GM12878 (cell line): ENCODE results near the gene CNTD1. TPM values are rescaled to one million over a fixed set of nuclear protein-coding genes. Genes with fewer than 3 reads are reported as not detected.

ENCODE experiments used
- BRCA1 ChIP-seq: IDR thresholded peaks from 2 replicates; pipeline ENCODE4 v1.6.1; 2011; ENCODE audit warnings: low read depth, low read length, improper control_type of control experiment
- CBFB ChIP-seq: IDR thresholded peaks from 2 replicates; pipeline ENCODE4 v1.6.1; 2016; ENCODE audit warnings: antibody characterized with exemption, low read depth
- CREM ChIP-seq: IDR thresholded peaks from 2 replicates; pipeline ENCODE4 v1.6.1; 2014; ENCODE audit warnings: antibody characterized with exemption, low read depth
- E2F8 ChIP-seq: fragments of 450-650 bp; IDR thresholded peaks from 2 replicates; pipeline ENCODE4 v1.6.1; 2018; ENCODE audit warnings: mild to moderate bottlenecking, low read depth, moderate library complexity; ENCODE audit not compliant: partially characterized antibody
- ELK1 ChIP-seq: IDR thresholded peaks from 2 replicates; pipeline ENCODE4 v1.6.1; 2012; ENCODE audit warnings: low read depth, low read length, improper control_type of control experiment
- FOXK2 ChIP-seq: fragments of 450-650 bp; IDR thresholded peaks from 2 replicates; pipeline ENCODE4 v1.6.1; 2017; ENCODE audit warnings: mild to moderate bottlenecking, moderate library complexity
- HDGF ChIP-seq: fragments of 450-650 bp; IDR thresholded peaks from 2 replicates; pipeline ENCODE4 v1.6.1; 2016; ENCODE audit warnings: antibody characterized with exemption
- IKZF1 ChIP-seq: fragments of 450-650 bp; conservative IDR thresholded peaks from 2 replicates; pipeline ENCODE4 v1.6.1; 2017; ENCODE audit warnings: antibody characterized with exemption, mild to moderate bottlenecking
- IRF3 ChIP-seq: fragments of 450-650 bp; IDR thresholded peaks from 2 replicates; pipeline ENCODE4 v1.6.1; 2014; ENCODE audit warnings: mild to moderate bottlenecking
- IRF4 ChIP-seq: IDR thresholded peaks from 2 replicates; pipeline ENCODE4 v1.6.1; 2011; ENCODE audit warnings: low read depth, low read length
- IRF5 ChIP-seq: fragments of 450-650 bp; IDR thresholded peaks from 2 replicates; pipeline ENCODE4 v1.6.1; 2017; ENCODE audit warnings: borderline replicate concordance
- RB1 ChIP-seq: fragments of 450-650 bp; formaldehyde crosslinking; IDR thresholded peaks from 2 replicates; pipeline ENCODE4 v1.6.1; 2017; ENCODE audit warnings: mild to moderate bottlenecking, borderline replicate concordance
- SREBF2 ChIP-seq: IDR thresholded peaks from 2 replicates; pipeline ENCODE4 v1.6.1; 2012; ENCODE audit warnings: mild to moderate bottlenecking, low read length
- TAF1 ChIP-seq: IDR thresholded peaks from 2 replicates; pipeline ENCODE4 v1.6.1; 2011; ENCODE audit warnings: mild to moderate bottlenecking, low read depth, low read length, borderline replicate concordance
- TCF12 ChIP-seq: IDR thresholded peaks from 2 replicates; pipeline ENCODE4 v1.6.1; 2011; ENCODE audit warnings: low read depth, mild to moderate bottlenecking, low read length
- ZBTB40 ChIP-seq: fragments of 450-650 bp; IDR thresholded peaks from 2 replicates; pipeline ENCODE4 v1.6.1; 2016; ENCODE audit warnings: mild to moderate bottlenecking, moderate library complexity, borderline replicate concordance
- ZNF274 ChIP-seq: IDR thresholded peaks from one replicate; pipeline ENCODE4 v1.8.0; 2011; ENCODE audit not compliant: insufficient read length, insufficient read depth
- polyA plus RNA-seq, 11 experiments: library from polyadenylated mRNA; depleted of rRNA in 4 of 11; unstranded in 6 of 11; stranded (reverse) in 5 of 11; fragments of >200 nt; fragmentation: Nextera tagmentation in 4 of 11; fragmentation: Illumina TruSeq in 1 of 11; extraction: Ambion mirVana in 4 of 11; extraction: Trizol in 1 of 11; gene quantifications; 1 replicate in 1 of 11; 2 replicates in 10 of 11; pipeline versions ENCODE4 v1.2.1 to v1.2.3, GENCODE V29; 2011 to 2016; ENCODE audit warnings: inconsistent platforms in 2 of 11, missing spikeins in 2 of 11, low read depth in 1 of 11
- total RNA-seq, 4 experiments: library from RNA; depleted of rRNA in 3 of 4; stranded (reverse); fragments of >200 nt in 3 of 4; fragmentation: Illumina TruSeq in 1 of 4; extraction: Trizol in 1 of 4; gene quantifications; 2 replicates each; pipeline versions ENCODE4 v1.2.1 to v1.2.3, GENCODE V29; 2013 to 2021

CNTD1 gene
- total and polyA plus RNA-seq, 10 of the 15 experiments (the other 5 are each of a cell fraction or from before 2014, with no cell fraction given): 0.06 to 1.5 (median 1.1) TPM; not detected in 4

GRCh38 chr17:42798383-42799380 lies at the start of gene CNTD1, which contains the start of gene COA3 (continued):
- peak; percentile 91 for TF ChIP-seq IKZF1
- TF ChIP-seq TCF12: 0 out of 2 replicates have a peak, but pooled peaks have one; percentile 15
- TF ChIP-seq CBFB: peak; percentile 60; the same call in 1 of the 2 replicates
- peak; percentile 80 for TF ChIP-seq HDGF
- peak; percentile 57; the same call in 1 of the 2 replicates for TF ChIP-seq ZBTB40
- TF ChIP-seq ELK1: no peak
- TF ChIP-seq ZNF274: no peak
- TF ChIP-seq IRF5: no peak
- 0 out of 2 replicates have a peak, but pooled peaks have one; percentile 29 for TF ChIP-seq IRF4
- TF ChIP-seq IRF3: no peak; the same call in 1 of the 2 replicates
- peak; percentile 80 for TF ChIP-seq FOXK2
- no peak for TF ChIP-seq E2F8
- no peak for TF ChIP-seq SREBF2
- TF ChIP-seq RB1: peak; percentile 70
- no peak for TF ChIP-seq BRCA1
- TF ChIP-seq TAF1: 0 out of 2 replicates have a peak, but pooled peaks have one; percentile 64
- TF ChIP-seq CREM: peak; percentile 71; the same call in 1 of the 2 replicates
